GM21390 (cell line): ENCODE measurements around the gene COA1.
"Not testable (repeated sequence)": the region's sequence is repeated elsewhere in the genome, so short reads cannot be mapped to it uniquely, and the experiment has no call there.

Experiments
- ATAC-seq: cut with Tn5 transposase; IDR thresholded peaks from one replicate; pipeline ENCODE4 v1.9.1; 2021; ENCODE audit not compliant: unreplicated experiment

Gene COA1

GRCh38 chr7:43729924-43730248 lies 563 bp upstream of the COA1 start:
- ATAC-seq: peak; percentile 12

DNA sequence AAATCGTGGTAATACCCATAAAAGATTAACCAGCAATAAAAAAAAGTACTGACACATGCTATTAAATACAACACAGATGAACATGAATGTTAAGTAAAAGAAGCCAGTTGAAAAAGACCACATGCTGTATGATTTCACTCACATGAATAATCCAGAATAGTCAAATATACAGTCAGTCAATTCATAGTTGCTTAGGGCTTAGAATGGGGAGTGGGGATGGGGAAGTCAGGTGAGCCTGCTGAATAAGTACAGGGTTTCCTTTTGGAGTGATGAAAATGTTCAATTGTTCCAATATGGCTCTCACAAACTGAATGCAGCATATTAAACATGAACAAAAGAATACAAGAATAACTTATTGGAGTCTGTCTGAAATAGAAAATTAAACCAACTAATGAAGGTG lies 1.8 kb downstream of the COA1 start:
- no peak for ATAC-seq

DNA sequence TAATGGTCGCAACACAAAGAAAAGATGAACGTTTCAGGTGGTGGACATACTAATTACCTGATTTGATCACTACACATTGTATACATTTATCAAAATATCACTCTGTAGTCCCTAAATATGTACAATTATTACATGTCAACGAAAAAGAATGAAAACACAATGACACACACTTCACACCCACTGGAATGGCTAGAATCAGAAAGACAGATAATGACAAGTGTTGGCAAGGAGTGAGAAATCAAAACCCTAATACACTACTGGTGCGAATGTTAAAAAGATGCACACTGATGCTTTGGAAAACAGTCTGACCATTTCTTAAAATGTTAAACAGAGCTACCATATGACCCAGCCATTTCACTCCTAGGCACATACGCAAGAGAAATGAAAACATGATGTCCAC lies 2.3 kb downstream of the COA1 start:
- no peak for ATAC-seq

GRCh38 chr7:43726466-43726865 lies 2.9 kb downstream of the COA1 start:
- no peak for ATAC-seq

DNA sequence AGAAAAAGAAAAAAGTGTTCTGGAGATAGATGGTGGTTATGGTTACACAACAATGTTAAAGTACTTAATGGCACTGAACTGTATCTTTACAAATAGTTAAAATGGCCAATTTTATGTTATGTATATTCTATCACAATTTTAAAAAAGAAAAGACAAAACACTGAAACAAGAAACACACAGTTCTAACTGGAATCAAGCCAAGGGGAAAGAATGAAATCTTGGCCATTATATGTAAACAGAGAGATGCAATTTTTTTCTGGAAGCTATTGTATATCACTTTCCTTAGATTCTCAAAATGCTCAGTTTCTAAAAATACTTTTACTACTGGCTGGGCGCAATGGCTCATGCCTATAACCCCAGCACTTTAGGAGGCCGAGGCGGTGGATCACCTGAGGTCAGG lies 4.1 kb downstream of the COA1 start:
- ATAC-seq: no peak

DNA sequence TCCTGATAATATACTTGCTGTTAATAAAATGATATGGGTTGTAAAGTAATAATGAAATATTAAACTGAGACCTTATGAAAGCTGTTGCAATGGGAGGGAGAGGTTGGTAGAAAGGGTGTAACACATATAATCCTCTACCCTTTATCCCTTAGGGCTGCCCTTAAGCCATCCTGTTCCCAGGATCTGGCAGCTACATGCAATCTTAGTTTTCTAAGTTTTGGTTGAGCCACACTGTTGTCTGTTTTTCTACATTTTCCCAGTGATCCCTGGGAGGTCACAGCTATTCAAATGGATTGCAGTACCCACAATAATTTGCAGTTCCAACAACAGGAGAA lies 6.3 kb downstream of the COA1 start:
- no peak for ATAC-seq

GRCh38 chr7:43721193-43721806 lies 8.0 kb downstream of the COA1 start:
- no peak for ATAC-seq

- no peak for ATAC-seq
These were observed 12.7 kb downstream of the COA1 start for GRCh38 chr7:43716598-43716997.

DNA sequence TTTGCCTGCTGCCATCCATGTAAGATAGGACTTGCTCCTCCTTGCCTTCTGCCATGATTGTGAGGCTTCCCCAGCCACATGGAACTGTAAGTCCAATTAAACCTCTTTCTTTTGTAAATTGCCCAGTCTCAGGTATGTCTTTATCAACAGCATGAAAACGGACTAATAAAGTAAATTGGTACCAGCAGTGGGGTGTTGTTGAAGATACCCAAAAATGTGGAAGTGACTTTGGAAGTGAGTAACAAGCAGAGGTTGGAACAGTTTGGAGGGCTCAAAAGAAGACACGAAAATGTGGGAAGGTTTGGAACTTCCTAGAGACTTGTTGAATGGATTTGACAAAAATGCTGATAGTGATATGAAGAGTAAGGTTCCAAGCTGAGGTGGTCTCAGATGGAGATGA lies 13.4 kb downstream of the COA1 start:
- ATAC-seq: not testable (repeated sequence)

GRCh38 chr7:43711503-43711902 lies 17.8 kb downstream of the COA1 start:
- no peak for ATAC-seq

- not testable (repeated sequence) for ATAC-seq
These were observed 21.3 kb downstream of the COA1 start for GRCh38 chr7:43708055-43708454.

GRCh38 chr7:43703573-43703972 lies 25.8 kb downstream of the COA1 start:
- ATAC-seq: no peak

- ATAC-seq: no peak
These were observed 26.3 kb downstream of the COA1 start for GRCh38 chr7:43702974-43703373.

- ATAC-seq: no peak
These were observed 27.4 kb downstream of the COA1 start for GRCh38 chr7:43701929-43702328.

DNA sequence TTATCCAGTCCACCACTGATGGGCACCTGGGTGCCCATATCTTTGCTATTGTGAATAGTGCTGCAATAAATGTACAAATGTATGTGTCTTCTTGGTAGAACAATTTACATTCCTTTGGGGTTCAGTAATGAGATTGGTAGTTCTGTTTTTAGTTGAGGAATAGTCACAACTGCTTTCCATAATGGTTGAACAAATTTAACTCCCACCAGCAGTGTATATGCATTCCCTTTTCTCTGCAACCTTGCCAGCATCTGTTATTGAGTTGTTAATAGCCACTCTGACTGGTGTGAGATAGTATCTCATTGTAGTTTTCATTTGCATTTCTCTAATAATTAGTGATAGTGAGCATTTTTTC lies 27.8 kb downstream of the COA1 start:
- ATAC-seq: no peak

- ATAC-seq: no peak
These were observed 28.4 kb downstream of the COA1 start for GRCh38 chr7:43700646-43701499.

DNA sequence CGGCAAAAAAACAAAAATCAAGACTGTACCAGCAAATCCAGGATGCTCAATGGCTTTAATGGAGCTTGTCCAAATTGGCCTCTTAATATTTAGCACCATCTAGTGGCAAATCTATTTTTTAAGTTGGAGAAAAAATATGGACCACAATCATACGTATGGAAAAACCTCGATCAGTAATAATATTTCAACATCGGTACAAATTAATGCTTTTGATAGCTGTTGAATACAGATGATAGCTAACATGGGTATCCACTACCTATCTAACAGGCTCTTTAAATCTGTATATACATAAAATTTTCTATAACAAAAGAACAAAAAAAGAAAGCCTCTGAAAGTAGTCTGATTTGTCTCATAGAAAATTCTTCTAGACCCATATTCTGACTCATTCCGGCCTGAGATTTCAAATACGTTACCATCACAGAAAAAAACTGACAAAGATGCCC lies 29.2 kb downstream of the COA1 start:
- ATAC-seq: no peak

DNA sequence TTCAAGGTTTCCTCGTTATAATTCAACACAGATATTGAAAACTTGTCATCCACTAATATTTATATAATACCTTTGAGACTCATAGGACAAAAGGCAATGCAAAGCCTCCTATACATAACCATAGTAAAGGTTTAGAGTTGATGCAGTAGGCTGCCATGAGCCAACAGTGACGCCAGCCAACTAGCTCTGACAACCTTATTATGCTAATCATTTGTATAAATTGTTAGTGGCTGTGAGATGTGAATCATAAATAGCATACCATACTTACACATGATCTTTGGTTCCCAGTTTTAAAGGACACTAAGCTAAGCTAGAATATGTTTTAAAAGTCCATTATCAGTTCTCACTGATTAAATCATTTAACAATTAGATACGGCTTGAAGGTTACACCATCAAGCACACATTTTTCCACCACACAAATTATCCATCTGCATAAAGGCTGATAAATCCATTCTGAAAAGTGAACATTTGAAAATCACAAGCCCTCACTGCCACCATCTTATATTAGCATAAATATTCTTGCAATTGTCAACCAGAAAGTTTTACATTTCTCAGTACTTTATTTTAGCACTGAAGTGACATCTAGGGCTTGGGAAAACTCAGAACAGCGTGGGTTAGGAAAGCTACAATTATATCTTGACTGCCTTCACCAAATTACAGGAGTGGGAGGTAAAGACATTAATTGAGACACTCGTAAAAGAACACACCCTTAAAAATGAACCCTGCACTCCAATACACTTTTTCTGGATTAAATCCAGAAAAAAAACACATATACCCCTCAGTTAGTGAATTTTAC lies 30.7 kb downstream of the COA1 start:
- ATAC-seq: no peak

- ATAC-seq: no peak
These were observed 31.6 kb downstream of the COA1 start for GRCh38 chr7:43697690-43698089.

GRCh38 chr7:43695365-43695764 lies 34.0 kb downstream of the COA1 start:
- no peak for ATAC-seq

- ATAC-seq: no peak
These were observed 34.9 kb downstream of the COA1 start for GRCh38 chr7:43694399-43694748.

- no peak for ATAC-seq
These were observed 35.5 kb downstream of the COA1 start for GRCh38 chr7:43693687-43694398.
